ENCODE results near the gene CCDC106. TPM values are rescaled to one million over a fixed set of nuclear protein-coding genes. Genes with fewer than 3 reads are reported as not detected.

CCDC106 gene
- total RNA-seq, 1 donor: 8.5 TPM

DNA sequence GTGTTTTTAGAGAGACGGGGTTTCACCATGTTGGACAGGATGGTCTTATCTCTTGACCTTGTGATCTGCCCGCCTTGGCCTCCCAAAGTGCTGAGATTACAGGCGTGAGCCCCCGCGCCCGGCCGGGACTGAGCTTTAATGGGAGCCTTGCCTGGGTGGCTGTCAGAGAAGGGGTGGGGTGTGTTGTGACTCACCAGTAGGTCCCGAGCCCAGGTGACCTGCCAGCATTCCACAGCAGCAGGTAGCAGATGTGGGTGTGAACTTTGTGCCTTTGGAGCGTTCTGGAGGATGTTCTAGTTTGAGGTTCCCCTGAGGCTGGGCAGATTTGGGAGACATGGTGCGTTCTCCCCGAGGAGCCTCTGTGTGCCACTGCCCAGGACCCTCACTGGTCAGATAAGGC is 19.9 kb downstream of the CCDC106 start:
- TF ChIP-seq, protein P1, sequence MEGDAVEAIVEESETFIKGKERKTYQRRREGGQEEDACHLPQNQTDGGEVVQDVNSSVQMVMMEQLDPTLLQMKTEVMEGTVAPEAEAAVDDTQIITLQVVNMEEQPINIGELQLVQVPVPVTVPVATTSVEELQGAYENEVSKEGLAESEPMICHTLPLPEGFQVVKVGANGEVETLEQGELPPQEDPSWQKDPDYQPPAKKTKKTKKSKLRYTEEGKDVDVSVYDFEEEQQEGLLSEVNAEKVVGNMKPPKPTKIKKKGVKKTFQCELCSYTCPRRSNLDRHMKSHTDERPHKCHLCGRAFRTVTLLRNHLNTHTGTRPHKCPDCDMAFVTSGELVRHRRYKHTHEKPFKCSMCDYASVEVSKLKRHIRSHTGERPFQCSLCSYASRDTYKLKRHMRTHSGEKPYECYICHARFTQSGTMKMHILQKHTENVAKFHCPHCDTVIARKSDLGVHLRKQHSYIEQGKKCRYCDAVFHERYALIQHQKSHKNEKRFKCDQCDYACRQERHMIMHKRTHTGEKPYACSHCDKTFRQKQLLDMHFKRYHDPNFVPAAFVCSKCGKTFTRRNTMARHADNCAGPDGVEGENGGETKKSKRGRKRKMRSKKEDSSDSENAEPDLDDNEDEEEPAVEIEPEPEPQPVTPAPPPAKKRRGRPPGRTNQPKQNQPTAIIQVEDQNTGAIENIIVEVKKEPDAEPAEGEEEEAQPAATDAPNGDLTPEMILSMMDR (IDR thresholded peaks at IDR 0.05; ENCODE audit: insufficient read depth, low read length): no peak
- H3K4me3 ChIP-seq (ENCODE audit: low read depth, low read length): no peak overlapping the region
- no peak for DNase-seq (ENCODE audit: low read depth)

DNA sequence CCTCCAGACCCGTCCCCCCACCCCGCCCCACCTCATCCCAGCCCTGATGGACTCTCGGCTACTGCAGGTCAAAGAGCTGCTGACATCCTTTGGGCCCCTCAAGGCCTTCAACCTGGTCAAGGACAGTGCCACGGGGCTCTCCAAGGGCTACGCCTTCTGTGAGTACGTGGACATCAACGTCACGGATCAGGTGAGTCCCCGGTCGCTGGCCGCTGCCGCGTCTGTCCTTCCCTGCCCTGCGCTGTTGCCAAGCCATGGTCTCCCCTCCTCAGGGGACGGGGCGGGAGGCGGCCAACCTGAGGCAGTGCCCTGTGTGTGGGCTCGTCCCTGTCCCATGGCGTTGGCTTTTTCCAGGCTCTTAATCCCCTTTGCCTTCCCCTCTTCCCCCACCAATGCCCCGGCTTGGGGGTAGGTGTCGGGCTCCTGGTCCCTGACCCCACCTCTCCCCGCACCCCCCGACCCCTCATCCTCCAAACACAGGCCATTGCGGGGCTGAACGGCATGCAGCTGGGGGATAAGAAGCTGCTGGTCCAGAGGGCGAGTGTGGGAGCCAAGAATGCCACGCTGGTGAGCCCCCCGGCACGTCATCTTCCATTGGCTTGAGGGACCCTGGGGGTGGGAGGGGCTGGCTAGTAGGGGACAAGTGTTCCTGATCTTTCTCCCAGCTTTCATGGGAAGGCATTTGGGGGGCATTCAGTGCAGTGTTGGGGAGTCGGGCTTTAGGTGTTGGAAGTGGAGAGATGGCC is 20.8 kb downstream of the CCDC106 start:
- H3K4me3 ChIP-seq (ENCODE audit: low read depth, low read length): no peak overlapping the region
- no peak for DNase-seq (ENCODE audit: low read depth)
- TF ChIP-seq, protein P1 (IDR thresholded peaks at IDR 0.05; ENCODE audit: insufficient read depth, low read length): no peak

DNA sequence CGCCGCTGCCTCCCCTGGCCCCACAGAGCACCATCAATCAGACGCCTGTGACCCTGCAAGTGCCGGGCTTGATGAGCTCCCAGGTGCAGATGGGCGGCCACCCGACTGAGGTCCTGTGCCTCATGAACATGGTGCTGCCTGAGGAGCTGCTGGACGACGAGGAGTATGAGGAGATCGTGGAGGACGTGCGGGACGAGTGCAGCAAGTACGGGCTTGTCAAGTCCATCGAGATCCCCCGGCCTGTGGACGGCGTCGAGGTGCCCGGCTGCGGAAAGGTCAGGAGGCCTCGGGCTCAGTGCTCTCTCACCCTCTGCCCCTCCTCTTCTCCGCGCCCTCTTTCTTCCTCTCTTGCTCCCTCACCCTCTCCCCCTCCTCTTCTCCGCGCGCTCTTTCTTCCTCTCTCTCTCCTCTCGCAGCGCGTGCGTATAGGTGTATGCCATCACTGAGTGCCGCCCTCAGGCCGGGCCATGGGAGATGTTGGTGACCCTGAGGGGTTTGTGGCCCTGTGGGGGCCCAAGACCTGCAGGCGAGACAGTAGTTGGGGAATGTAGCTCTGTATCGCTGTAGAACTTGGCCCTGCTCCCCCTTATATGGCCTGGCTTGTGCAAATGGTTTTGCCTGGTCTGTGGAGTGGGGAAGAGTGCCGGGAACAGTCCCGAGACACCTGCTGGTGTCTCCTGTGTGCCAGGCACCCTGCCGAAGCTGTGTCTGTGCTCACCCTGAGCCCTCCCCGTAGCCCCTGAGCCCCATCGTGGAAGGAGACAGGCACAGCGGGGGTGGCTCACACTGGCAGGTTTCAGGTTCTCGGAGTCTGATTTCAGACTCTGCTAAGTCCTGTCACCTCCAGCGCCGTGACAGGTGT is 21.6 kb downstream of the CCDC106 start:
- TF ChIP-seq, protein P1 (IDR thresholded peaks at IDR 0.05; ENCODE audit: insufficient read depth, low read length): no peak
- H3K4me3 ChIP-seq (ENCODE audit: low read depth, low read length): no peak overlapping the region

DNA sequence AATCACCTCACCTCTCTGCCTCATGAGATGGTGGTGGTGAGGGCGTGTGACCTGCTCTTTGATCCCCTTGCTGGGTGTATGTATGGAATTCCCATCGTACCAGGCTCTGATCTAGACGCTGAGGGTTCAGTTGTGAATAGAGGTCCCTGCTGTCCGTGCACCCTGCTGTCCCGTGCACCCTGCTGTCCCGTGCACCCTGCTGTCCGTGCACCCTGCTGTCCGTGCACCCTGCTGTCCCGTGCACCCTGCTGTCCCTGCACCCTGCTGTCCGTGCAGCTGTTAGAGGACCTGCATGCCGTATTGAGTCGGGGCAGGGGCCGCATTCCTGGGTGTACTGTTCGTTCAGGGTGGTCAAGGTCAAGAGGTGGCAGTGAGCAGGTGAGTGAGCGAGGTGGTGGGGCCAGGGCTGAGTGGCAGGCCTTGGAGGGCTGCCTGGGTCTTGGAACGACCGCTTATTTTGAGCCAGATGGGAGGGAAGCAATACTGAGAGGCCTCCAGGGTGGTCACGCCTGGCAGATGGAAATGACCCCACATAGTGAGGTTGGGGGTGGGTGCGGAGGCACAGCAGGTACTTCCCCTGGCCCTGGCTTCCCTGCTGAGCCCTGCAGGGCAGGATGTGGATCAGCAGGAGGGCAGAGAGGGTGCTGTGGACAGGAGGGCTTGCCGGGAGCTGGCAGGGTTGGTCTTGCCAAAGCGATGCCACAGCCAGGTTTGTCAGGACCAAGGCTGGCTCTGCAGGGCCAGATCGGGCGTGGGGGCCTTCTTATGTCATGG is 22.5 kb downstream of the CCDC106 start:
- H3K4me3 ChIP-seq (ENCODE audit: low read depth, low read length): no peak overlapping the region
- no peak for DNase-seq (ENCODE audit: low read depth)
- TF ChIP-seq, protein P1 (IDR thresholded peaks at IDR 0.05; ENCODE audit: insufficient read depth, low read length): no peak

More for the DNA sequence above, 21.6 kb downstream of the CCDC106 start:
- DNase-seq (ENCODE audit: low read depth): no peak

DNA sequence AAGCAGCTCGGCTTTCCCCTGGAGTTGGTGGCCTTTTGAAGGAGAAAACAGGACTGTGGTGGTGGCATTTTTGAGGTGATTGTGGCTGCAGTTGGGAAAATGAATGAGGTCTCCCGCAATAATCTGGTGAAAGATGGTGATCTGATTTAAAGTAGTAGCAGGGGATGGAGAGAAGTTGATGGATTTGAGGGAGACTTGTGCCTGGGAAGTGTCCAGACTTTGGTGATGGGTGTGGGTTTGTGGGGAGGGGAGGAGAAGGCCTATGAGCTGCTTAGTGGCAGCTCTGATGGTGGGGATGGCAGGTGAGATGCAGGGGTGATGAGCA is 23.0 kb downstream of the CCDC106 start:
- no peak overlapping the region for H3K4me3 ChIP-seq (ENCODE audit: low read depth, low read length)
- DNase-seq (ENCODE audit: low read depth): no peak
- TF ChIP-seq, protein P1 (IDR thresholded peaks at IDR 0.05; ENCODE audit: insufficient read depth, low read length): no peak

DNA sequence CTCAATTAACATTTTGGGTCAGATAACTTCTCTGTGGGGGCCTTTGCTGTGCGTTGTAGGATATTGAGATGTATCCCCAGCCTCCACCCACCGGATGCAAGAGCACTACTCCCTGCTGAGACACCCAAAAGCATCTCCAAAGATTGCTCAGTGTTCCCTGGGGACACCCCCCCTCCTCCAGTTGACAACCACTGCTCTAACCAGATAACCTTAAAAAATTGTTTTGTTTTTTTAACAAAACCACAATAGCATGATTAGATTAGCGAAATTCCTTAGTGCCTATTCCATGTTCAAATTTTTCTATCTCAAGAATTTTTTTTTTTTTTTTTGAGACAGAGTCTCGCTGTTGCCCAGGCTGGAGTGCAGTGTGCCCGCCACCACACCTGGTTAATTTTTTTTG is 24.4 kb downstream of the CCDC106 start:
- DNase-seq (ENCODE audit: low read depth): peak; percentile 42
- no peak overlapping the region for H3K4me3 ChIP-seq (ENCODE audit: low read depth, low read length)
- TF ChIP-seq, protein P1 (IDR thresholded peaks at IDR 0.05; ENCODE audit: insufficient read depth, low read length): no peak

Measured in fibroblast of the aortic adventitia (primary cell).